ENCODE data around the gene ACAA1. TPM values are rescaled to one million over a fixed set of nuclear protein-coding genes. Genes with fewer than 3 reads are reported as not detected.

The ACAA1 gene
- total and polyA plus RNA-seq, 9 of the 15 experiments (the other 6 are each of a cell fraction or from before 2014, with no cell fraction given): 4.0 to 88.9 (median 57.2) TPM

GRCh38 chr3:38151667-38152265 is 14.8 kb upstream of the ACAA1 start:
- WGBS (ENCODE audit: insufficient coverage, low coverage, missing lambda C conversion rate): 54% methylated on average over 3 of the region's 3 CpGs
- FAIRE-seq (no peak), ATAC-seq (no peak), DNase-seq (ENCODE audit: extremely low read depth in 1 of 4, low spot score in 3 of 4) (no peak)
- no peak overlapping the region for H3K4me2 ChIP-seq (ENCODE audit: insufficient read depth, low read length)
- H3K9me3 ChIP-seq (replicated peaks; ENCODE audit: control insufficient read depth, insufficient read depth, low read depth, low read length): no peaks in the 10 kb centered on the region
- no peak overlapping the region for H3K27ac ChIP-seq (ENCODE audit: extremely low read depth, low read depth, low read length)
- peak overlapping the region; percentile 18; the same call in 1 of the 2 replicates for H2AFZ ChIP-seq (ENCODE audit: low read depth, low read length)
- BruUV-seq (replicated peaks): no TSS peak
- H3K9me1 ChIP-seq (ENCODE audit: control insufficient read depth, insufficient read depth, low read length): no peaks in the 10 kb centered on the region
- no peak overlapping the region for H3K9ac ChIP-seq (ENCODE audit: insufficient read depth in 1 of 2, low read depth in 2 of 2, low read length in 2 of 2)
- H3K79me2 ChIP-seq (ENCODE audit: control insufficient read depth, insufficient read depth, low read length): no peaks in the 10 kb centered on the region
- H4K20me1 ChIP-seq (replicated peaks; ENCODE audit: control insufficient read depth, insufficient read depth, low read length): no peaks in the 10 kb centered on the region
- intact Hi-C loops (cut with micrococcal nuclease): no loop called here
- in situ Hi-C loops (cut with MboI): no loop called here
- peaks cover 9 to 30% of the 10 kb centered on the region in 2 experiments for H3K4me1 ChIP-seq (replicated peaks in 1 of 2; ENCODE audit: control insufficient read depth in 2 of 2, insufficient read depth in 2 of 2, low read length in 2 of 2)
- H3K4me3 ChIP-seq: no peak overlapping the region
- H3K27me3 ChIP-seq (ENCODE audit: control insufficient read depth in 2 of 2, insufficient read depth in 2 of 2, low read length in 2 of 2): no peaks in the 10 kb centered on the region
- ChIA-PET CTCF (ENCODE audit: low intra/inter-chr PET ratio) (interaction anchor here (0.6 kb wide), 1 partner anchor 931 kb away, joined by 4 read pairs; no protein-coding TSS in a partner anchor), POLR2A (interaction anchor here (1.0 to 4.3 kb wide), 3 partner anchors 10 to 15 kb away, joined by 3 to 29 read pairs (median 14); partner anchors contain the start of genes ACAA1 and OXSR1)
- H3K36me3 ChIP-seq (ENCODE audit: control insufficient read depth, insufficient read depth, low read length): no peaks in the 10 kb centered on the region
- no peak for TF ChIP-seq NELFE (IDR thresholded peaks at IDR 0.05; ENCODE audit: insufficient read depth, insufficient read length)
- TF ChIP-seq GATA2 (CRISPR knock-in tag; IDR thresholded peaks at IDR 0.05): no peak
- no peak for TF ChIP-seq MITF (IDR thresholded peaks at IDR 0.05)
- TF ChIP-seq ZNF592 (IDR thresholded peaks at IDR 0.05): no peak
- TF ChIP-seq CEBPG (CRISPR knock-in tag; IDR thresholded peaks at IDR 0.05): peak; percentile 74; the same call in 1 of the 2 replicates
- TF ChIP-seq CEBPG (tag; conservative IDR thresholded peaks at IDR 0.05 in 1 of 2, IDR thresholded peaks at IDR 0.05 in 1 of 2): no peak; a peak in 1 of 4 replicates
- peak; percentile 33; the same call in 1 of the 2 replicates for TF ChIP-seq GABPA (tag; conservative IDR thresholded peaks at IDR 0.05; ENCODE audit: low read depth)
- TF ChIP-seq NR2C1 (IDR thresholded peaks at IDR 0.05): no peak
- TF ChIP-seq NR2C1 (tag; IDR thresholded peaks at IDR 0.05): no peak
- TF ChIP-seq RBM22 (IDR thresholded peaks at IDR 0.05; ENCODE audit: low read depth, low read length, poor library complexity, severe bottlenecking): no peak
- TF ChIP-seq ELF1 (tag; IDR thresholded peaks at IDR 0.05): peak; percentile 58; the same call in 1 of the 2 replicates
- peak; percentile 28; the same call in 1 of the 2 replicates for TF ChIP-seq ATF3 (IDR thresholded peaks at IDR 0.05)
- no peak for TF ChIP-seq ATF3 (CRISPR knock-in tag; conservative IDR thresholded peaks at IDR 0.05)
- TF ChIP-seq FOSL1 (tag; conservative IDR thresholded peaks at IDR 0.05): peak; percentile 50
- 0 out of 2 replicates have a peak, but pooled peaks have one; percentile 44 for TF ChIP-seq E2F5 (CRISPR knock-in tag; IDR thresholded peaks at IDR 0.05)

All from K562 (cell line).